ENCODE results near the gene RAB37.

Gene RAB37

DNA sequence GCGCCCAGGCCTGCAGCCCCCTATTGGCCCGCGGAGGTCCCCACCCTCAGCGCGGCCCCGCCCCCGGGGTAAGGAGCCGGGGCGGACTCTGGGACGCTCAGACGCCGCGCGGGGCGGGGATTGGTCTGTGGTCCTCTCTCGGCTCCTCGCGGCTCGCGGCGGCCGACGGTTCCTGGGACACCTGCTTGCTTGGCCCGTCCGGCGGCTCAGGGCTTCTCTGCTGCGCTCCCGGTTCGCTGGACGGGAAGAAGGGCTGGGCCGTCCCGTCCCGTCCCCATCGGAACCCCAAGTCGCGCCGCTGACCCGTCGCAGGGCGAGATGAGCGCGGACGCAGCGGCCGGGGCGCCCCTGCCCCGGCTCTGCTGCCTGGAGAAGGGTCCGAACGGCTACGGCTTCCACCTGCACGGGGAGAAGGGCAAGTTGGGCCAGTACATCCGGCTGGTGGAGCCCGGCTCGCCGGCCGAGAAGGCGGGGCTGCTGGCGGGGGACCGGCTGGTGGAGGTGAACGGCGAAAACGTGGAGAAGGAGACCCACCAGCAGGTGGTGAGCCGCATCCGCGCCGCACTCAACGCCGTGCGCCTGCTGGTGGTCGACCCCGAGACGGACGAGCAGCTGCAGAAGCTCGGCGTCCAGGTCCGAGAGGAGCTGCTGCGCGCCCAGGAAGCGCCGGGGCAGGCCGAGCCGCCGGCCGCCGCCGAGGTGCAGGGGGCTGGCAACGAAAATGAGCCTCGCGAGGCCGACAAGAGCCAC, 11.6 kb downstream of the RAB37 start, which contains the start of gene NHERF1 (continued):
- TF ChIP-seq, protein P1, sequence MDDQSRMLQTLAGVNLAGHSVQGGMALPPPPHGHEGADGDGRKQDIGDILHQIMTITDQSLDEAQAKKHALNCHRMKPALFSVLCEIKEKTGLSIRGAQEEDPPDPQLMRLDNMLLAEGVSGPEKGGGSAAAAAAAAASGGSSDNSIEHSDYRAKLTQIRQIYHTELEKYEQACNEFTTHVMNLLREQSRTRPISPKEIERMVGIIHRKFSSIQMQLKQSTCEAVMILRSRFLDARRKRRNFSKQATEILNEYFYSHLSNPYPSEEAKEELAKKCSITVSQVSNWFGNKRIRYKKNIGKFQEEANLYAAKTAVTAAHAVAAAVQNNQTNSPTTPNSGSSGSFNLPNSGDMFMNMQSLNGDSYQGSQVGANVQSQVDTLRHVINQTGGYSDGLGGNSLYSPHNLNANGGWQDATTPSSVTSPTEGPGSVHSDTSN (CRISPR knock-in tag; IDR thresholded peaks at IDR 0.05), result peak; percentile 8; the same call in 1 of the 2 replicates
- TF ChIP-seq, protein P2, sequence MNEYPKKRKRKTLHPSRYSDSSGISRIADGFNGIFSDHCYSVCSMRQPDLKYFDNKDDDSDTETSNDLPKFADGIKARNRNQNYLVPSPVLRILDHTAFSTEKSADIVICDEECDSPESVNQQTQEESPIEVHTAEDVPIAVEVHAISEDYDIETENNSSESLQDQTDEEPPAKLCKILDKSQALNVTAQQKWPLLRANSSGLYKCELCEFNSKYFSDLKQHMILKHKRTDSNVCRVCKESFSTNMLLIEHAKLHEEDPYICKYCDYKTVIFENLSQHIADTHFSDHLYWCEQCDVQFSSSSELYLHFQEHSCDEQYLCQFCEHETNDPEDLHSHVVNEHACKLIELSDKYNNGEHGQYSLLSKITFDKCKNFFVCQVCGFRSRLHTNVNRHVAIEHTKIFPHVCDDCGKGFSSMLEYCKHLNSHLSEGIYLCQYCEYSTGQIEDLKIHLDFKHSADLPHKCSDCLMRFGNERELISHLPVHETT (tag by site-specific recombination; IDR thresholded peaks at IDR 0.05), result 0 out of 2 replicates have a peak, but pooled peaks have one; percentile 14
- TF ChIP-seq ZNF155 (tag by site-specific recombination; IDR thresholded peaks at IDR 0.05) (no peak), ZSCAN16 (tag by site-specific recombination; IDR thresholded peaks at IDR 0.05) (no peak), ZBTB21 (tag by site-specific recombination; IDR thresholded peaks at IDR 0.05) (no peak), ZNF221 (tag by site-specific recombination; IDR thresholded peaks at IDR 0.05; ENCODE audit: borderline replicate concordance) (no peak), ZNF571 (tag by site-specific recombination; IDR thresholded peaks at IDR 0.05) (no peak), ZNF629 (tag by site-specific recombination; IDR thresholded peaks at IDR 0.05) (peak; percentile 28; the same call in 1 of the 2 replicates), ZNF416 (tag by site-specific recombination; IDR thresholded peaks at IDR 0.05) (no peak), ZNF394 (tag by site-specific recombination; IDR thresholded peaks at IDR 0.05; ENCODE audit: borderline replicate concordance) (peak; percentile 53; the same call in 1 of the 2 replicates), ZNF660 (tag by site-specific recombination; IDR thresholded peaks at IDR 0.05) (peak; percentile 59; the same call in 1 of the 2 replicates), ZFP37 (tag by site-specific recombination; IDR thresholded peaks at IDR 0.05) (no peak), SETDB1 (IDR thresholded peaks at IDR 0.05; ENCODE audit: insufficient read length, low read length) (no peak), ZNF843 (tag by site-specific recombination; IDR thresholded peaks at IDR 0.05) (no peak), GFI1B (tag by site-specific recombination; IDR thresholded peaks at IDR 0.05) (no peak), BCL11B (tag by site-specific recombination; IDR thresholded peaks at IDR 0.05; ENCODE audit: low read depth) (no peak), ZNF837 (tag by site-specific recombination; IDR thresholded peaks at IDR 0.05) (no peak), ZNF211 (tag by site-specific recombination; IDR thresholded peaks at IDR 0.05; ENCODE audit: low read depth) (no peak), SCRT2 (tag by site-specific recombination; IDR thresholded peaks at IDR 0.05) (peak; percentile 61), ZNF140 (tag by site-specific recombination; IDR thresholded peaks at IDR 0.05) (no peak)
- TF ChIP-seq, protein P3, sequence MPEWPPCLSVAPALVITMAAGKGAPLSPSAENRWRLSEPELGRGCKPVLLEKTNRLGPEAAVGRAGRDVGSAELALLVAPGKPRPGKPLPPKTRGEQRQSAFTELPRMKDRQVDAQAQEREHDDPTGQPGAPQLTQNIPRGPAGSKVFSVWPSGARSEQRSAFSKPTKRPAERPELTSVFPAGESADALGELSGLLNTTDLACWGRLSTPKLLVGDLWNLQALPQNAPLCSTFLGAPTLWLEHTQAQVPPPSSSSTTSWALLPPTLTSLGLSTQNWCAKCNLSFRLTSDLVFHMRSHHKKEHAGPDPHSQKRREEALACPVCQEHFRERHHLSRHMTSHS (tag by site-specific recombination; IDR thresholded peaks at IDR 0.05), result 0 out of 2 replicates have a peak, but pooled peaks have one; percentile 8
- TF ChIP-seq, protein P4, sequence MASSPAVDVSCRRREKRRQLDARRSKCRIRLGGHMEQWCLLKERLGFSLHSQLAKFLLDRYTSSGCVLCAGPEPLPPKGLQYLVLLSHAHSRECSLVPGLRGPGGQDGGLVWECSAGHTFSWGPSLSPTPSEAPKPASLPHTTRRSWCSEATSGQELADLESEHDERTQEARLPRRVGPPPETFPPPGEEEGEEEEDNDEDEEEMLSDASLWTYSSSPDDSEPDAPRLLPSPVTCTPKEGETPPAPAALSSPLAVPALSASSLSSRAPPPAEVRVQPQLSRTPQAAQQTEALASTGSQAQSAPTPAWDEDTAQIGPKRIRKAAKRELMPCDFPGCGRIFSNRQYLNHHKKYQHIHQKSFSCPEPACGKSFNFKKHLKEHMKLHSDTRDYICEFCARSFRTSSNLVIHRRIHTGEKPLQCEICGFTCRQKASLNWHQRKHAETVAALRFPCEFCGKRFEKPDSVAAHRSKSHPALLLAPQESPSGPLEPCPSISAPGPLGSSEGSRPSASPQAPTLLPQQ (tag by site-specific recombination; IDR thresholded peaks at IDR 0.05), result no peak; the same call in 1 of the 2 replicates
- TF ChIP-seq, protein P5, sequence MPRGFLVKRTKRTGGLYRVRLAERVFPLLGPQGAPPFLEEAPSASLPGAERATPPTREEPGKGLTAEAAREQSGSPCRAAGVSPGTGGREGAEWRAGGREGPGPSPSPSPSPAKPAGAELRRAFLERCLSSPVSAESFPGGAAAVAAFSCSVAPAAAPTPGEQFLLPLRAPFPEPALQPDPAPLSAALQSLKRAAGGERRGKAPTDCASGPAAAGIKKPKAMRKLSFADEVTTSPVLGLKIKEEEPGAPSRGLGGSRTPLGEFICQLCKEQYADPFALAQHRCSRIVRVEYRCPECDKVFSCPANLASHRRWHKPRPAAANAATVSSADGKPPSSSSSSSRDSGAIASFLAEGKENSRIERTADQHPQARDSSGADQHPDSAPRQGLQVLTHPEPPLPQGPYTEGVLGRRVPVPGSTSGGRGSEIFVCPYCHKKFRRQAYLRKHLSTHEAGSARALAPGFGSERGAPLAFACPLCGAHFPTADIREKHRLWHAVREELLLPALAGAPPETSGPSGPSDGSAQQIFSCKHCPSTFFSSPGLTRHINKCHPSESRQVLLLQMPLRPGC (tag by site-specific recombination; IDR thresholded peaks at IDR 0.05), result 0 out of 2 replicates have a peak, but pooled peaks have one; percentile 9
- TF ChIP-seq, protein P6, sequence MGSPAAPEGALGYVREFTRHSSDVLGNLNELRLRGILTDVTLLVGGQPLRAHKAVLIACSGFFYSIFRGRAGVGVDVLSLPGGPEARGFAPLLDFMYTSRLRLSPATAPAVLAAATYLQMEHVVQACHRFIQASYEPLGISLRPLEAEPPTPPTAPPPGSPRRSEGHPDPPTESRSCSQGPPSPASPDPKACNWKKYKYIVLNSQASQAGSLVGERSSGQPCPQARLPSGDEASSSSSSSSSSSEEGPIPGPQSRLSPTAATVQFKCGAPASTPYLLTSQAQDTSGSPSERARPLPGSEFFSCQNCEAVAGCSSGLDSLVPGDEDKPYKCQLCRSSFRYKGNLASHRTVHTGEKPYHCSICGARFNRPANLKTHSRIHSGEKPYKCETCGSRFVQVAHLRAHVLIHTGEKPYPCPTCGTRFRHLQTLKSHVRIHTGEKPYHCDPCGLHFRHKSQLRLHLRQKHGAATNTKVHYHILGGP (tag by site-specific recombination; IDR thresholded peaks at IDR 0.05), result no peak
- TF ChIP-seq, protein P7, sequence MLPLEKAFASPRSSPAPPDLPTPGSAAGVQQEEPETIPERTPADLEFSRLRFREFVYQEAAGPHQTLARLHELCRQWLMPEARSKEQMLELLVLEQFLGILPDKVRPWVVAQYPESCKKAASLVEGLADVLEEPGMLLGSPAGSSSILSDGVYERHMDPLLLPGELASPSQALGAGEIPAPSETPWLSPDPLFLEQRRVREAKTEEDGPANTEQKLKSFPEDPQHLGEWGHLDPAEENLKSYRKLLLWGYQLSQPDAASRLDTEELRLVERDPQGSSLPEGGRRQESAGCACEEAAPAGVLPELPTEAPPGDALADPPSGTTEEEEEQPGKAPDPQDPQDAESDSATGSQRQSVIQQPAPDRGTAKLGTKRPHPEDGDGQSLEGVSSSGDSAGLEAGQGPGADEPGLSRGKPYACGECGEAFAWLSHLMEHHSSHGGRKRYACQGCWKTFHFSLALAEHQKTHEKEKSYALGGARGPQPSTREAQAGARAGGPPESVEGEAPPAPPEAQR (tag by site-specific recombination; IDR thresholded peaks at IDR 0.05), result no peak

Measured in HEK293 (cell line).